GM12878 (cell line): Measurements from ENCODE around the gene HHIPL1.

Source experiments
- POLR2AphosphoS5 ChIP-seq: IDR thresholded peaks from 2 replicates; pipeline ENCODE4 v1.6.1; 2011; ENCODE audit warnings: mild to moderate bottlenecking, low read length, inconsistent platforms
- TARDBP ChIP-seq: IDR thresholded peaks from 2 replicates; pipeline ENCODE4 v1.6.1; 2016; ENCODE audit warnings: borderline replicate concordance
- ZNF384 ChIP-seq: IDR thresholded peaks from 2 replicates; pipeline ENCODE4 v1.6.1; 2012; ENCODE audit warnings: low read depth, mild to moderate bottlenecking, low read length, improper control_type of control experiment, borderline replicate concordance
- TF ChIP-seq, protein P1 (sequence below), 3 experiments: IDR thresholded peaks in 2 of 3; conservative IDR thresholded peaks in 1 of 3; 2 replicates each; pipeline ENCODE4 v1.5.1; 2011; ENCODE audit warnings: low read depth in 3 of 3, low read length in 3 of 3, mild to moderate bottlenecking in 3 of 3, control low read depth in 2 of 3, moderate library complexity in 2 of 3, inconsistent platforms in 1 of 3, mixed read lengths in 1 of 3; ENCODE audit not compliant: control insufficient read depth in 2 of 3, insufficient read depth in 1 of 3; ENCODE audit errors: extremely low read depth in 1 of 3

DNA sequence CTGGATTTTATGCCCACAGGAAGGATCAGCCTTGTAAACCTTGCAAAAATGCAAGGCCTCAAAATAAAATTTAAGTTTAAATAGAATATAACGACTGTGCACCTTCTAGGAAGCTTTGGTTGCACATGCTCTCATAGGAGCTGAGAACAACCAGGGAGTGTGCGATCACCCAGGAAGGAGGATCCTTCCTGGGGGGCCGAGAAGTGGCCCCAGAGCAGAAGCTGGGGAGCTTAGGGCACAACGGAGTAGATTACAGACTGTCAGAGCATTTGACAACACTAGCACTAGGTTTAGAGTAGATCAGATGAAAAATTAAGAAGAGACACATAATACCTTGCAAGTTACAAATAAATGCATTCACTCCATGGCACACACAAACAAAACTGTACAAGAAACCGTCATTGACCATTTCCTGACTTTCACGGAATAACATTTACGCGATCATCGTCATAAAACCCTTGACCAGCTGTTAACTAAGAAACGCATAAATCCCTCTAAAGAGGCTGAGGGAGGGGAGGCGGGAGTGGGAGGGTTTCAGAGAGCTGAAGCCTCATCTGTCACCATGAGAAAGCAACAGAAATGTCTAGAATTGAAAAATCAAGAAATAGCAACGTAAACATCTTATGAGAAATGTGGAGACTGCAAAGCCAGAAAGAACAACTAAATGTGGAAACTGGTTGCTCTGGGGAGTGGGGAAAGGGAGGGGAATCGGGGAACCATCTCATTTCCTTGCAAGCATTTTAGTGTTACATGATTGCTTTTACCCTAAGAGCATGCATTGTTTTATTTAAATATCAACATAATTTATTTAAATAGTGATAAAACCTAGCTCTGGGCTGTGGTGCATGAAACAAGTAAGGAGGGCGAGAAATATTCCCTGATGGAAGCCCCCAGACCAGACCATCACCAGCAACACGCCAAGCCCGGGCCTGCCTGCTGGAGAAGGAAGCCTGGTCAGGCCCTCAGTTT lies 27.8 kb upstream of the HHIPL1 start:
- no peak for TF ChIP-seq TARDBP
- no peak for TF ChIP-seq ZNF384
- TF ChIP-seq POLR2AphosphoS5 = no peak
- TF ChIP-seq, protein P1, sequence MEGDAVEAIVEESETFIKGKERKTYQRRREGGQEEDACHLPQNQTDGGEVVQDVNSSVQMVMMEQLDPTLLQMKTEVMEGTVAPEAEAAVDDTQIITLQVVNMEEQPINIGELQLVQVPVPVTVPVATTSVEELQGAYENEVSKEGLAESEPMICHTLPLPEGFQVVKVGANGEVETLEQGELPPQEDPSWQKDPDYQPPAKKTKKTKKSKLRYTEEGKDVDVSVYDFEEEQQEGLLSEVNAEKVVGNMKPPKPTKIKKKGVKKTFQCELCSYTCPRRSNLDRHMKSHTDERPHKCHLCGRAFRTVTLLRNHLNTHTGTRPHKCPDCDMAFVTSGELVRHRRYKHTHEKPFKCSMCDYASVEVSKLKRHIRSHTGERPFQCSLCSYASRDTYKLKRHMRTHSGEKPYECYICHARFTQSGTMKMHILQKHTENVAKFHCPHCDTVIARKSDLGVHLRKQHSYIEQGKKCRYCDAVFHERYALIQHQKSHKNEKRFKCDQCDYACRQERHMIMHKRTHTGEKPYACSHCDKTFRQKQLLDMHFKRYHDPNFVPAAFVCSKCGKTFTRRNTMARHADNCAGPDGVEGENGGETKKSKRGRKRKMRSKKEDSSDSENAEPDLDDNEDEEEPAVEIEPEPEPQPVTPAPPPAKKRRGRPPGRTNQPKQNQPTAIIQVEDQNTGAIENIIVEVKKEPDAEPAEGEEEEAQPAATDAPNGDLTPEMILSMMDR (IDR thresholded peaks at IDR 0.05 in 2 of 3, conservative IDR thresholded peaks at IDR 0.05 in 1 of 3; ENCODE audit: control insufficient read depth in 2 of 3, extremely low read depth in 1 of 3, insufficient read depth in 1 of 3, low read depth in 3 of 3, low read length in 3 of 3) = no peak
